Measurements from ENCODE around the gene TMEM222.

DNA sequence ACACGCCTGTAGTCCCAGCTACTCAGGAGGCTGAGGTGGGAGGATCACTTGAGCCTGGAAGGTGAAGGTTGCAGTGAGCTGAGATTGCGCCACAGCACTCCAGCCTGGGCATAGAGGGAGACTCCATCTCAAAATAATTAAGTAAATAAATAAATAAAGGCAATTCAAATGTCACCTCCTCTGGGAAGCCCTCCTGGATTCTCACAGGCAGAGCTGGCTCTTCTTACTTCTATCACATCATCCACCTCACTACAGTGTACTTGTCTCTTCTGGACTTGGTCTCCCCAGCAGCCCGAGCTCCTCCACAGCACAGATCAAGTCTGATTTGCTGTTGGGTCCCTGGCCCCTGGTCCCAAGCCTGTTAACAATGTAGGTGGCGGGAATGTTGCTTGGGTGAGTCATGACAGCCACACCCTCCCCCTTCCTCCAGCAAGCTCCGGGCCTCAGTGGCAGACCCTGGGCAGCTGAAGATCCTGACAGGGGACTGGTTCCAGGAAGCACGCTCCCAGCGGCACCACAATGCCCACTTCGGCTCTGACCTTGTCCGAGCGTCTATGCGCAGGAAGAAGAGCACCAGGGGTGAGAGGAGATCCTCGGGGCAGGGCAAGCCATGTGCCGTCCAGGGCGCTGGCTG is 25.1 kb downstream of the TMEM222 start:
- TF ChIP-seq, protein P1, sequence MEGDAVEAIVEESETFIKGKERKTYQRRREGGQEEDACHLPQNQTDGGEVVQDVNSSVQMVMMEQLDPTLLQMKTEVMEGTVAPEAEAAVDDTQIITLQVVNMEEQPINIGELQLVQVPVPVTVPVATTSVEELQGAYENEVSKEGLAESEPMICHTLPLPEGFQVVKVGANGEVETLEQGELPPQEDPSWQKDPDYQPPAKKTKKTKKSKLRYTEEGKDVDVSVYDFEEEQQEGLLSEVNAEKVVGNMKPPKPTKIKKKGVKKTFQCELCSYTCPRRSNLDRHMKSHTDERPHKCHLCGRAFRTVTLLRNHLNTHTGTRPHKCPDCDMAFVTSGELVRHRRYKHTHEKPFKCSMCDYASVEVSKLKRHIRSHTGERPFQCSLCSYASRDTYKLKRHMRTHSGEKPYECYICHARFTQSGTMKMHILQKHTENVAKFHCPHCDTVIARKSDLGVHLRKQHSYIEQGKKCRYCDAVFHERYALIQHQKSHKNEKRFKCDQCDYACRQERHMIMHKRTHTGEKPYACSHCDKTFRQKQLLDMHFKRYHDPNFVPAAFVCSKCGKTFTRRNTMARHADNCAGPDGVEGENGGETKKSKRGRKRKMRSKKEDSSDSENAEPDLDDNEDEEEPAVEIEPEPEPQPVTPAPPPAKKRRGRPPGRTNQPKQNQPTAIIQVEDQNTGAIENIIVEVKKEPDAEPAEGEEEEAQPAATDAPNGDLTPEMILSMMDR (optimal IDR thresholded peaks at IDR 0.05 in 1 of 3, IDR thresholded peaks at IDR 0.05 in 1 of 3, conservative IDR thresholded peaks at IDR 0.05 in 1 of 3; ENCODE audit: extremely low read depth in 1 of 3, insufficient read depth in 2 of 3, low read length in 3 of 3), result no peak
- TF ChIP-seq EZH2 (IDR thresholded peaks at IDR 0.05; ENCODE audit: low read length), result no peak

Data from keratinocyte (primary cell).